ENCODE measurements around the gene MYADM.

GRCh38 chr19:53904909-53905308 is 37.2 kb downstream of the MYADM start:
- no peak for TF ChIP-seq GATA3 (IDR thresholded peaks at IDR 0.05; ENCODE audit: low read depth, low read length)
- no peak for TF ChIP-seq GATA2 (IDR thresholded peaks at IDR 0.05; ENCODE audit: low read depth, low read length)

All from SH-SY5Y (cell line).